WTC11 (cell line): ENCODE data around the gene UBAC2.

Experiments
- FOXJ3 ChIP-seq: sonication (generic); formaldehyde crosslinking; IDR thresholded peaks from 2 replicates; pipeline ENCODE4 v1.9.0; 2021; ENCODE audit warnings: missing genetic modification reagents, mild to moderate bottlenecking, borderline replicate concordance
- FOXK1 ChIP-seq: sonication (generic); formaldehyde crosslinking; IDR thresholded peaks from 2 replicates; pipeline ENCODE4 v1.8.0; 2022; ENCODE audit warnings: mild to moderate bottlenecking, moderate library complexity, missing genetic modification reagents
- NFATC4 ChIP-seq: fragments of 250-450 bp; sonication (Bioruptor Pico); IDR thresholded peaks from 2 replicates; pipeline ENCODE4 v1.9.0; 2021; ENCODE audit warnings: mild to moderate bottlenecking
- SMAD3 ChIP-seq: sonication (generic); formaldehyde crosslinking; IDR thresholded peaks from 2 replicates; pipeline ENCODE4 v1.8.0; 2022; ENCODE audit warnings: missing genetic modification reagents, mild to moderate bottlenecking, borderline replicate concordance
- SP1 ChIP-seq: sonication (generic); formaldehyde crosslinking; conservative IDR thresholded peaks from 2 replicates; pipeline ENCODE4 v1.8.1; 2022; ENCODE audit warnings: missing genetic modification reagents
- ZNF121 ChIP-seq: sonication (generic); formaldehyde crosslinking; IDR thresholded peaks from 2 replicates; pipeline ENCODE4 v1.8.0; 2023; ENCODE audit warnings: missing genetic modification reagents
- ZNF232 ChIP-seq: sonication (generic); formaldehyde crosslinking; IDR thresholded peaks from 2 replicates; pipeline ENCODE4 v1.8.0; 2022; ENCODE audit warnings: mild to moderate bottlenecking, missing genetic modification reagents
- TF ChIP-seq, protein P1 (sequence below): sonication (generic); formaldehyde crosslinking; IDR thresholded peaks from 2 replicates; pipeline ENCODE4 v1.8.0; 2022; ENCODE audit warnings: mild to moderate bottlenecking, missing genetic modification reagents
- TF ChIP-seq, protein P2 (sequence below): sonication (generic); formaldehyde crosslinking; IDR thresholded peaks from 2 replicates; pipeline ENCODE4 v1.8.1; 2023; ENCODE audit warnings: mild to moderate bottlenecking, missing genetic modification reagents, moderate library complexity
- TF ChIP-seq, protein P3 (sequence below): sonication (generic); formaldehyde crosslinking; IDR thresholded peaks from 2 replicates; pipeline ENCODE4 v1.8.0; 2022; ENCODE audit warnings: missing genetic modification reagents
- TF ChIP-seq, protein P4 (sequence below): fragments of 200-600 bp; IDR thresholded peaks from 2 replicates; pipeline ENCODE4 v1.8.0; 2022; ENCODE audit warnings: antibody characterized with exemption
- TF ChIP-seq, protein P5 (sequence below): sonication (generic); formaldehyde crosslinking; IDR thresholded peaks from 2 replicates; pipeline ENCODE4 v1.8.0; 2022; ENCODE audit warnings: mild to moderate bottlenecking, missing genetic modification reagents
- TF ChIP-seq, protein P6 (sequence below): sonication (generic); formaldehyde crosslinking; IDR thresholded peaks from 2 replicates; pipeline ENCODE4 v1.8.1; 2023; ENCODE audit warnings: mild to moderate bottlenecking, missing genetic modification reagents, moderate library complexity

DNA sequence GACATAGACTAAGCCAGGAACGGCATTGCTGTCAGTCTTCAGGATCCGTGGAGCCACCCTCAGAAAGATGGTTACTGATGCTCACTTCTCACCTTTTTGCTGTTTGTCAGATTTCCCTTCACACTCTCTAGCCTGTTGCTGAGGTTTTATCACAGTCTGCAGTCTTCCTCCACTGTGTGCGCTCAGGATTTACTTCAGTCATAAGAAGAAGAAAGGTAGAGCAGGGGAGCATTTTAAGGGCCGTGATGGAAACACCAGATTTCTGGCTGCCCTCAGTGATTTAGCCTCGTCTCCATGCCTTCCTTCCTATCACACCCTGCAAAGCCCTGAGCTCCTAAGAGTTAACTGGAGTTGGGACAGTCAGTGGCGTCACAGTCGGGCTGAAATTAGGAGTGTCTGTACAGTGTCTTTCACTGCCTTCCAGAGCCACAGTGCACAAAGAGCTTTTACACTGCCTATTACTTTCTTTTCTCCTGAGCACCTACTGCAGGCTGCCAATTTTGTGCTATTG lies 166.5 kb downstream of the UBAC2 start:
- TF ChIP-seq NFATC4 (CRISPR knock-in tag) (no peak), FOXJ3 (no peak), SMAD3 (no peak), ZNF232 (CRISPR knock-in tag) (no peak), FOXK1 (CRISPR knock-in tag) (no peak), ZNF121 (CRISPR knock-in tag) (no peak), SP1 (CRISPR knock-in tag) (no peak)
- TF ChIP-seq, protein P1, sequence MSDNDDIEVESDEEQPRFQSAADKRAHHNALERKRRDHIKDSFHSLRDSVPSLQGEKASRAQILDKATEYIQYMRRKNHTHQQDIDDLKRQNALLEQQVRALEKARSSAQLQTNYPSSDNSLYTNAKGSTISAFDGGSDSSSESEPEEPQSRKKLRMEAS (CRISPR knock-in tag) = no peak
- TF ChIP-seq, protein P2, sequence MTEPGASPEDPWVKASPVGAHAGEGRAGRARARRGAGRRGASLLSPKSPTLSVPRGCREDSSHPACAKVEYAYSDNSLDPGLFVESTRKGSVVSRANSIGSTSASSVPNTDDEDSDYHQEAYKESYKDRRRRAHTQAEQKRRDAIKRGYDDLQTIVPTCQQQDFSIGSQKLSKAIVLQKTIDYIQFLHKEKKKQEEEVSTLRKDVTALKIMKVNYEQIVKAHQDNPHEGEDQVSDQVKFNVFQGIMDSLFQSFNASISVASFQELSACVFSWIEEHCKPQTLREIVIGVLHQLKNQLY = no peak
- TF ChIP-seq, protein P3, sequence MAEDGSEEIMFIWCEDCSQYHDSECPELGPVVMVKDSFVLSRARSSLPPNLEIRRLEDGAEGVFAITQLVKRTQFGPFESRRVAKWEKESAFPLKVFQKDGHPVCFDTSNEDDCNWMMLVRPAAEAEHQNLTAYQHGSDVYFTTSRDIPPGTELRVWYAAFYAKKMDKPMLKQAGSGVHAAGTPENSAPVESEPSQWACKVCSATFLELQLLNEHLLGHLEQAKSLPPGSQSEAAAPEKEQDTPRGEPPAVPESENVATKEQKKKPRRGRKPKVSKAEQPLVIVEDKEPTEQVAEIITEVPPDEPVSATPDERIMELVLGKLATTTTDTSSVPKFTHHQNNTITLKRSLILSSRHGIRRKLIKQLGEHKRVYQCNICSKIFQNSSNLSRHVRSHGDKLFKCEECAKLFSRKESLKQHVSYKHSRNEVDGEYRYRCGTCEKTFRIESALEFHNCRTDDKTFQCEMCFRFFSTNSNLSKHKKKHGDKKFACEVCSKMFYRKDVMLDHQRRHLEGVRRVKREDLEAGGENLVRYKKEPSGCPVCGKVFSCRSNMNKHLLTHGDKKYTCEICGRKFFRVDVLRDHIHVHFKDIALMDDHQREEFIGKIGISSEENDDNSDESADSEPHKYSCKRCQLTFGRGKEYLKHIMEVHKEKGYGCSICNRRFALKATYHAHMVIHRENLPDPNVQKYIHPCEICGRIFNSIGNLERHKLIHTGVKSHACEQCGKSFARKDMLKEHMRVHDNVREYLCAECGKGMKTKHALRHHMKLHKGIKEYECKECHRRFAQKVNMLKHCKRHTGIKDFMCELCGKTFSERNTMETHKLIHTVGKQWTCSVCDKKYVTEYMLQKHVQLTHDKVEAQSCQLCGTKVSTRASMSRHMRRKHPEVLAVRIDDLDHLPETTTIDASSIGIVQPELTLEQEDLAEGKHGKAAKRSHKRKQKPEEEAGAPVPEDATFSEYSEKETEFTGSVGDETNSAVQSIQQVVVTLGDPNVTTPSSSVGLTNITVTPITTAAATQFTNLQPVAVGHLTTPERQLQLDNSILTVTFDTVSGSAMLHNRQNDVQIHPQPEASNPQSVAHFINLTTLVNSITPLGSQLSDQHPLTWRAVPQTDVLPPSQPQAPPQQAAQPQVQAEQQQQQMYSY (CRISPR knock-in tag) = no peak
- TF ChIP-seq, protein P4, sequence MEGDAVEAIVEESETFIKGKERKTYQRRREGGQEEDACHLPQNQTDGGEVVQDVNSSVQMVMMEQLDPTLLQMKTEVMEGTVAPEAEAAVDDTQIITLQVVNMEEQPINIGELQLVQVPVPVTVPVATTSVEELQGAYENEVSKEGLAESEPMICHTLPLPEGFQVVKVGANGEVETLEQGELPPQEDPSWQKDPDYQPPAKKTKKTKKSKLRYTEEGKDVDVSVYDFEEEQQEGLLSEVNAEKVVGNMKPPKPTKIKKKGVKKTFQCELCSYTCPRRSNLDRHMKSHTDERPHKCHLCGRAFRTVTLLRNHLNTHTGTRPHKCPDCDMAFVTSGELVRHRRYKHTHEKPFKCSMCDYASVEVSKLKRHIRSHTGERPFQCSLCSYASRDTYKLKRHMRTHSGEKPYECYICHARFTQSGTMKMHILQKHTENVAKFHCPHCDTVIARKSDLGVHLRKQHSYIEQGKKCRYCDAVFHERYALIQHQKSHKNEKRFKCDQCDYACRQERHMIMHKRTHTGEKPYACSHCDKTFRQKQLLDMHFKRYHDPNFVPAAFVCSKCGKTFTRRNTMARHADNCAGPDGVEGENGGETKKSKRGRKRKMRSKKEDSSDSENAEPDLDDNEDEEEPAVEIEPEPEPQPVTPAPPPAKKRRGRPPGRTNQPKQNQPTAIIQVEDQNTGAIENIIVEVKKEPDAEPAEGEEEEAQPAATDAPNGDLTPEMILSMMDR = no peak
- TF ChIP-seq, protein P5, sequence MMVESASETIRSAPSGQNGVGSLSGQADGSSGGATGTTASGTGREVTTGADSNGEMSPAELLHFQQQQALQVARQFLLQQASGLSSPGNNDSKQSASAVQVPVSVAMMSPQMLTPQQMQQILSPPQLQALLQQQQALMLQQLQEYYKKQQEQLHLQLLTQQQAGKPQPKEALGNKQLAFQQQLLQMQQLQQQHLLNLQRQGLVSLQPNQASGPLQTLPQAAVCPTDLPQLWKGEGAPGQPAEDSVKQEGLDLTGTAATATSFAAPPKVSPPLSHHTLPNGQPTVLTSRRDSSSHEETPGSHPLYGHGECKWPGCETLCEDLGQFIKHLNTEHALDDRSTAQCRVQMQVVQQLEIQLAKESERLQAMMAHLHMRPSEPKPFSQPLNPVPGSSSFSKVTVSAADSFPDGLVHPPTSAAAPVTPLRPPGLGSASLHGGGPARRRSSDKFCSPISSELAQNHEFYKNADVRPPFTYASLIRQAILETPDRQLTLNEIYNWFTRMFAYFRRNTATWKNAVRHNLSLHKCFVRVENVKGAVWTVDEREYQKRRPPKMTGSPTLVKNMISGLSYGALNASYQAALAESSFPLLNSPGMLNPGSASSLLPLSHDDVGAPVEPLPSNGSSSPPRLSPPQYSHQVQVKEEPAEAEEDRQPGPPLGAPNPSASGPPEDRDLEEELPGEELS (CRISPR knock-in tag) = no peak
- TF ChIP-seq, protein P6, sequence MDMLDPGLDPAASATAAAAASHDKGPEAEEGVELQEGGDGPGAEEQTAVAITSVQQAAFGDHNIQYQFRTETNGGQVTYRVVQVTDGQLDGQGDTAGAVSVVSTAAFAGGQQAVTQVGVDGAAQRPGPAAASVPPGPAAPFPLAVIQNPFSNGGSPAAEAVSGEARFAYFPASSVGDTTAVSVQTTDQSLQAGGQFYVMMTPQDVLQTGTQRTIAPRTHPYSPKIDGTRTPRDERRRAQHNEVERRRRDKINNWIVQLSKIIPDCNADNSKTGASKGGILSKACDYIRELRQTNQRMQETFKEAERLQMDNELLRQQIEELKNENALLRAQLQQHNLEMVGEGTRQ (CRISPR knock-in tag) = no peak
